NCI-H146 treated with DMSO at 0.1 percent for 48 hours (cell line): ENCODE measurements around the gene GAL3ST3.

Source experiments
- DNase-seq: peaks from one replicate; lab custom pipeline; 2025; ENCODE audit not compliant: unreplicated experiment; lab: John Stamatoyannopoulos, UW

The GAL3ST3 gene

GRCh38 chr11:66069715-66070603, 21.0 kb upstream of the GAL3ST3 start, which contains the start of gene PACS1:
Gene PACS1, plus strand, starts transcription at chr11:66070272. Its CDS starts 215 bp downstream, at chr11:66070487.
- DNase-seq: no peak

GRCh38 chr11:66068923-66069714, 20.2 kb upstream of the GAL3ST3 start:
- DNase-seq: no peak

- peak; percentile 26 for DNase-seq
Observed at GRCh38 chr11:66068154-66068821, 19.3 kb upstream of the GAL3ST3 start.

- DNase-seq: no peak
Observed at GRCh38 chr11:66067640-66068039, 18.7 kb upstream of the GAL3ST3 start.

GRCh38 chr11:66066751-66067150, 17.8 kb upstream of the GAL3ST3 start:
- no peak for DNase-seq

GRCh38 chr11:66064571-66064970, 15.6 kb upstream of the GAL3ST3 start:
- DNase-seq: no peak

GRCh38 chr11:66063900-66064299, 14.9 kb upstream of the GAL3ST3 start:
- DNase-seq: no peak

- DNase-seq: no peak
Observed at GRCh38 chr11:66062408-66062807, 13.4 kb upstream of the GAL3ST3 start.

GRCh38 chr11:66061268-66061667, 12.3 kb upstream of the GAL3ST3 start:
- no peak for DNase-seq

- no peak for DNase-seq
Observed at GRCh38 chr11:66059966-66060680, 11.2 kb upstream of the GAL3ST3 start.

GRCh38 chr11:66056501-66056900, 7.5 kb upstream of the GAL3ST3 start:
- DNase-seq: no peak

- DNase-seq: no peak
Observed at GRCh38 chr11:66055021-66055420, 6.1 kb upstream of the GAL3ST3 start.

- peak; percentile 52 for DNase-seq
Observed at GRCh38 chr11:66052664-66052982, 3.7 kb upstream of the GAL3ST3 start.

- peak; percentile 91 for DNase-seq
Observed at GRCh38 chr11:66051766-66052663, 3.1 kb upstream of the GAL3ST3 start, which contains the start of gene SF3B2. Gene SF3B2, plus strand, starts transcription at chr11:66052364. Its CDS starts 21 bp downstream, at chr11:66052385.

- DNase-seq: no peak
Observed at GRCh38 chr11:66051371-66051765, 2.4 kb upstream of the GAL3ST3 start.

- no peak for DNase-seq
Observed at GRCh38 chr11:66050581-66051231, 1.7 kb upstream of the GAL3ST3 start.

GRCh38 chr11:66047541-66048365, 1.2 kb downstream of the GAL3ST3 start:
- no peak for DNase-seq

- no peak for DNase-seq
Observed at GRCh38 chr11:66046901-66047300, 2.1 kb downstream of the GAL3ST3 start.
